Renal pelvis (tissue), 4 donors: ENCODE data around the gene CCND1. TPM values are rescaled to one million over a fixed set of nuclear protein-coding genes. Genes with fewer than 3 reads are reported as not detected.

Source experiments
- DNase-seq: peaks from one replicate; pipeline ENCODE4 v3.0.0-alpha.2; 2013
- polyA plus RNA-seq, 3 donors: library from polyadenylated mRNA; unstranded; fragments of 120-200 nt; gene quantifications; one replicate each; pipeline ENCODE4 v1.2.1, GENCODE V29; 2013; ENCODE audit not compliant: insufficient read length in 3 of 3

Gene CCND1
- polyA plus RNA-seq, 3 donors, result 153 to 167 (median 157) TPM

DNA sequence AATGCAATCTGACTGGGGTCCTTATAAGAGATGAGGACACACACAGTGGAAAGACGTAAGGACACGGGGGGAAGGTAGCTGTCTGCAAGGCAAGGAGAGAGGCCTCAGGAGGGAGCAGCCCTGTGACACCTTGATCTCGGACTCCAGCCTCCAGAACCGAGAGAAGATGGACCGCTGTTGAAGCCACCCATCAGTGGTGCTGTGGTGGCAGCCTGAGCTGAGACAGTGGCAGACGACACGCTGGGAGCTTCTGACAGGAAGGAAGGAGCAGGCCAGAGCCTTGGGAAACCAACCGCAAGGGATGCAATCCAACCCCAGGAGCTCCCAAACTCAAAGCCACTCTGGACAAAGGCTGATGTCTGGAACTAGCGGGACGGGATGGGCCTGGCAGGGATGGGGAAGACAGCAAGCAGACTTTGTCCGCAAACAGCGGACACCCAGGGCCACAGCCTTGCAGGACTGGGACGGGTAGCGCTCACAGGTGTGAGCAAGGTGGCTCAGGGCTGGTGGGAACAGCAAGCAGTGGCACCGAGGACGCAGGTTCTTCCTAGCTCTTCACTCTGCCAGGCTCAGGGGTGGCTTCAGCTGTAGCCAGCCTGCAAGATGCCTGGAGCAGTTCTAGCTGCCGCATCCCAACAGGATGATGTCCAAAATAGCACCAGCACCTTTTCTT, 23.3 kb downstream of the CCND1 start:
- DNase-seq, result no peak

DNA sequence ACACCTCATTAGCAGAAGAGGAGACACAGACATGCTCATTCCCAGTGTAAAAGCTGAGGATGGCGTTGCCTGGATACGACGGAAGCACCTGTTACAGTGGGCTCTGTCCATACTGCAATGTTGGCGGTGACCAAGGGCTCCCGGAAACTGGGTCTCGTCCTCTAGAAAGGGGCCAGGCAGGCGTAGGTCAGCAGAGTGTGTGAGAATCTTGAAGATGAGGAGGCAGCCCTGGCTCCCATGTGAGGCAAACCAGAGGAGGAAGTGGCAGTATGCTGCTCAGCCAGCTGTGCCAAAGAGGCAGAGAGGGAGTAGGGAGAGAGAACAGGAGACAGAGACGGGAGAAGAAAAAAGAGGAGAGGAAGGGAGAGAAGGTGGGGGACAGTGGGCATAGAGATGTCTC, 23.9 kb downstream of the CCND1 start:
- no peak for DNase-seq

DNA sequence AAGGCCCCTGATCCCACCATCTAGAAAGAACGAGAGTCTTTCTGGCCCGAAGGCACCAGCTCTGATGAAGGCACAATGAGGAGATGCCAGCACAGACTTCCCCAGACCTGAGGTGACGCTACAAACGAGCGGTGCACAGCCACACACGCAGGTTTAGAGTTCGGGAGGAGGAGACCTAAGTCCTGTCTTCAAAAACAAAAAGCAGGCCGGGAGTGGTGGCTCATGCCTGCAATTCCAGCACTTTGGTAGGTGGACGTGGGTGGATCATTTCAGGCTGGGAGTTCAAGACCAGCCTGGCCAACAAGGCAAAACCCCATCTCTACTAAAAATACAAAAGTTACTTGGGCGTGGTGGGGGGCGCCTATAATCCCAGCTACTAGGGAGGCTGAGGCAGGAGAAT, 24.7 kb downstream of the CCND1 start:
- DNase-seq, result no peak

DNA sequence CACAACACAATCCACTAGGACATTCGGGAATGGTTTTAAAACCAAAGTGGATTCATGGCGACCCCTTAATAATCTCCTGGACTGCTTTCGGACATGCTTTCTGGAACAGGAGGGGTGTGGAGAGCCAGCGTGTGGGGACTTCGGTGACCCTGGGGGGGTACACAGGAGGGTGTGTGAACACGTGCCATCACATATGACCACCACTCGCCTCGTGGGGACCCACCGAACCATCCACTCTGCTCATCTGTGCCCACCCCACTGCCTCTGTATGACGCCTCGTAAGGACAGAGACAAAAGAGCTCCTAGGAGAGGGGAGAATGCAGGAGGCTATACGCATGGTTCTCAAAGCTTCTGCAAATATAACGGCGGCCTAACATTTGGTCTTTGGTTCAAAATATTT, 25.3 kb downstream of the CCND1 start:
- no peak for DNase-seq

DNA sequence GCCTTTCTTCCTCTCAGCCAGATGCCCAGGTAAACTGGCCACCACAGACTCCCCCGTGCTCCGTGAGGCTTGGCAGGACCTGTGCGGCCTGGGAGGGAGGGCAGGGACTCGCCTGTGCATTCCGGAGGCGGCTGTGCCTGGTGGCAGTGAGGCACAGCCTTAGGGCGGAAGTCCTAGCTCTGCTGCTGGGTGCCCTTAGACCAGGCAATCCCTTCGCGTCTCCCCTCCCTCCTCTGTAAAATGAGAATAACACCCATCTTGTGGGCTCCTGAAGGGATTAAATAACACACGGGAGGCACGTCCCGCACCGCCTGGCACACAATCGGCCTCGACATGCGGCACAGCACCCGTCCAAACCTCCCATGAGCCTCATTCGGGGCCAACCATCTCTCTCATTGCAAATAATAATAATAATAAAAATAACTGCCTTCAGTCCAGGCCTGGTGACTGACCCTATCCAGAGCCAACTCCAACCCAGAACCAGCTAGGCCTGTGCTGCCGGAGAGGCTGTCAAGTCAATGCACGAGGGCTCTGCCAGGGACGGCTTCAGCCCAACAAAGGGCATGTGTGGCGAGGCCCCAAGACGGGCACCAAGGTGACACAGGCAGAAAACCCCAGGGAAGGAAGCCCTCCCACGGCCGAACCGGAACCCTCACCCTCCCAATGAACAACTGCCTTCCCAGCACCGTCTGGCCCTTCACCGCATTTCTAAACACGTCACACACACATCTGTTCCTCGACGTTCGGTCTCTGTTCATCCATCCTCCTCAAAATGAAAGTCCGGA, 26.0 kb downstream of the CCND1 start:
- no peak for DNase-seq

DNA sequence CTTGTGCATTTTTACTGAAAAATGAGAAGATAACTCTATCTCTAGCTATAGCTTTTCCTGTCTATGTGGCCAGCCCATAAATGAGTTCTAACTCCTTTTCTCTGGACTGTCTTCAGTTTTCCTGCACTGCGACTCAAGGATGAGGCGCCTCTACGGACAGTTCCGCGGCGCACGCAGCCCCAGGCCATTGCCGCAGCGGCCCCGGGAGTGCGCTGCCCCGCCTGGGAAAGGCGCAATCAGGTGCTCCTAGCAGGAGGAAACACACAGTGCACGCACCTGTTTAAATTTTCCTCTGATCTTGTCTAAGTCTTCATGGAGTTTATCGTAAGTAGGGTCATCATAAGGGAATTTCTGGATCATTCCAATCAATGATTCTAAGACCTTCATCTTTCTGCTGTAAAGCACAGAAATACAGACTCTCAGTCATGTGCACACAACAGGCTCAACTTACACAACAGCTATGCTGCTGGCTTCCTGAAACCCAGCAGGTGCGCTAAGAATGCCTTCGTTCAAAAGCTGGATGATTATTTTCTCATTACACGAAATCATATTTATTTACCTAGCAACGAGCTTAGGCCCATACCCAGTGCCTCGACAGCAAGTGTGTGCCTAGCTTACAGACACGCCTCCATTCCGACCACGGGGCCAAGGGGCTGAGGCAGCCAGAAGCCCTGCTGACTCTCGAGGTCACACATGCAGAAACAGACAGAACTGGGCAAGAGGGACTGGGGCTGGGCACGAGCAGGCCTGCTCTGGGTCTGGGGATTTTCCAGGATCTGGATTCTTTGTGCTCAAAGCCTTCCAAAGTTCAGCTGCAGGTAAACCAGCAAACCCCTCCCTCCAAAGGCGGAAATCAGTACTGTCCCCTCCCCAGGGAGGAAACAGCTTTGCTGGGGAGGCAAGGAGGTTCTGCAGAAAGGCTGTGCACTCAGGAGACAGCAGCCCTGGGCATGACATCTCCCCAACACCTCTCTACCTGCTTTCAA, 27.0 kb downstream of the CCND1 start:
- DNase-seq, result no peak

DNA sequence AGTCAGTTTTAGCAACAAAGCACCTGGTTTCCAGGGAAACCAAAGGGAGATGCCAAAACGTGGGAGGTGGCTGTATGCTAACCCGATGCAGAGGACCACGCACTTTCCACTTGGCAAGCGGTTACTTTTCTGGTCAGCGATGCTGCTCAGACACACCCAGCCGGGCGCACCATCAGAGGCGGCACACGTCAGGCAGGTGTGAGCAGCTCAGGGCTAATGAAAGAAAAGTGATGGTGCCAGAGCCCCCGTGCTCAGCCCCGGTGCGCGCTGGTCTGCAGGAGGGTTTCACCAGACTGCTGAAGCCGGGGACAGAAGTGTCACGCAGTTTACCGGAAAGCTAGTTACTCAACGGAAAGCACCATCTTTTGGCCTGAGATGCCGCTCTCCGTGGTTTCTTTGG, 28.5 kb downstream of the CCND1 start:
- DNase-seq, result no peak

DNA sequence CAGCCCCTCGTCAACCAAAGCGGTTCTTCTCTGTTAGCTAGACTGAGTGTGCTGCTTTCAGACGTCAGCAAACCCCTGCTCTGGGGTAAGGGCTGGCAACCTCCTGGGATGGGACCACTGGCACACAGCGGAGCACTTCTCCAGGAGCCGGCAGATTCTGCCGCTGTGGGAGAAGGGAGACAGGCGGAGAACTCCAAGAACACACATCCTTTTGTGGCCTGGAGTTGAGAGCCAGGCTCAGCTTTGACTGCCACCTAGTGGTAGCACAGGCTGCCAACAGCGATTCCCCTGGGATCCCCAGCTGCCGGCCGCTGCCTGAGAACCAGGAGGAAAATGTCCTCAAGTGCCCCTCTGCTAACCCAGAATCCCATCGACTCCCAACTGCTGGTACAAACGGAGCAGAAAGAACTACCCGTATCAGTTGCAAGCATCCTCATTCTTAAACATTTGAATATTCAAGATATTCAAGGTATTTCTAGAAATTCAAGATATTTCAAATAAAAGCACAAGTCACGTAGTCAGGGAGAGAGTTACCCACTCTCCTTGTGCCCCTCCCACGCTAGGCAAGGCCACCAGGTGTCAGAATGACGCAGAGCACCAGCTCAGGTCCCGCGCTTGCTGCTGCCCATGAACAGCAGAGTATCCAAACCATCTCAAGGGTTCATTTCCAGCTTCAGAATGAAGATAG, 29.3 kb downstream of the CCND1 start:
- DNase-seq, result peak; percentile 80

DNA sequence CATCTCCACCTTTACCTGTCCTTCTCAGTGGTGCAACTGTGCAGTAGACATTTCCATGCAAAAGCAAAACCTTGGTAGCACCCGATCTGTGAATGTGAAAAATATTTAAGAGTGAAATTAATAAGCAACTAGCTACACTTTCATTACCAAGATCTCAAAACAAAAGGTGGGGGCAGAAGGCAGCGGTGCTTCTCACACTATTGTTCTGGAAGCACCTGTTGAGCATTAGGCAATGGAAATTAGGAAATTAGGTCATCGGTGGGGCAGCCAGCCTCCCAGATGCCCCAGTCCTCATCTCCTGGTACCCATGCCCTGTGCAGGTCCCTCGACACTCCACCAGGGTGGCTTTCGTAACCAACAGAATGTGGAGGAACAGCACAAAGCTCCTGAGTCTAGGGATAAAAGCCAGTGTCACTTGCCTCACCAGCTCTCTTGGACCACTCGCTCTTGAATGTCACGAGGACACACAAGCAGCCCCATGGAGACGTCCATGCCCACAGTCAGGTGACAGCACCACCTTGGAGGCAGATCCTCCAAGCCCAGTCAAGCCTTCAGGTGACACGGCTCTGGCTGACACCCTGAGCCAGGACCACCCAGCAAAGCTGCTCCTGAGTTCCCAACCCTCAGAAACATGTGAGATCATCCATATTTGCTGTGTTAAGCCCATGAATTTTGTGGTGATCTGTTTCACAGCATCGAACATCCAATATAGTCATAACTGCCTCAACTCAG, 30.9 kb downstream of the CCND1 start:
- no peak for DNase-seq

DNA sequence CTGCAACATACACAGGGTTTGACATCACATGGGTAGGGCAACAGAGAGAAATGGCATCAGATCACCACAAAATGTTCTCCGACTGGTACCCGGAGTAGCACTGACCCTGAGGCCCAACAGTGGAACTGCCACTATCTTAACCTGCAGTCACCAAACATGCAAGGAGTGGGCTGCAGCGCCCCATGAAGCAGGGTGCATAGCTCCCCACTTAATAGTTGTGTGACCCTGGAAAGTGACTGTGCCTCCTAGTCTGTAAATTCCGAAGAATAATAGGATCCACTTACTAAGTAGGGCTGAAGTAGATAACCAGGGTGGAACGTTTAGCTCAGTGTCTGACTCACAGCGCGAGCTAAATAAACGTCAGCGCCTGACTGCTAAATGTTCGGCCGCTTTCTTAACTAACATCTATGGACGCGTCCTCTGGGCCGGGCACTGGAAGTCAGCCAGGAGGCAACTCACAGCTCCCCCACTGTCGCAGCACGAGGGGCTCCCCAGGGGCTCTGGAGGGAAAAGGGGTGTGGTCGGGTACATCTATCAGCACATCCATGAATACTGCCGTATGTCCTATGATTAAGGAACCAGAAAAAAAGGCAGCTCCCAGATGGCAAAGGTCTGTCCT, 33.4 kb downstream of the CCND1 start:
- no peak for DNase-seq

DNA sequence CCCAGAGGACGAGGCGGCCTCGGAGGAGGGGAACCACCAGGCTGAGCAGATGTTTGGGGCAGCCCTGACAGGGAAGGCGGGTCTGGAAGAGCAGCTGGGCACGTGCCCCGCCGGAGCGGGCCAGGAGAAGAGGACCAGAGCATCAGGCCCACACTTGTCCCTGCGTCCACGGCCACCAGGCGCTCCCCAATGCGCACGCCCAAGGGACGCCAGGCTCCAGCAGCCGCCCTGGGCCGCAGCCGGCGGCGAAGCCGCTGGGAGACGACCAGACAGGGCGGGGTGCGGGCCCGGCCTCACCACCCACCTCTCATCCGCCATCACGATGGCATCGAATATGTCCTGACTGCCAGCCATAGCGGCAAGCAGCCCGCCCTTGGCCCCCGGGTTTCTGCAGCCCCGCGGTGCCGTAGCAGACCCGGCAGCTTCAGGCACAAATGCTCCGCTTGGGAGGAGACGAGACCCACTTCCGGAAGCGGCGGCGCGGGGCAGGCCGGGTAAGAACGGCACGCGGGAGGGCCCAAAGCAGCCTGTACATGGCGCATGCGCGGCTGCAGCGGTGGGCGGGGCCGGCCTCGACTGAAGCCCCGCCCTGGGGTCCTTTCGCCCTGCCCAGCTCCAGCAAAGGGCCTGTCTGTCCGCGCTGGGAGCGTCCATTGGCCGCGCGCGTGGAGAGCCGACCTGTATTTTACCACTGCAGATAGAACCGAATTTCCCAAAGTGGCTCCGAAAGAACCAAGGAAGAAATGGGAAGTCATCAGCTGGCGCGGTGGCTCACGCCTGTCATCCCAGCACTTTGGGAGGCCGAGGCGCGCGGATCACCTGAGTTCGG, 34.1 kb downstream of the CCND1 start, which contains the start of gene LTO1:
LTO1 (minus strand) TSS at position 468 of the 829 bp plus-strand sequence; CDS start at position 354, 114 bp downstream.
- peak; percentile 94 for DNase-seq

DNA sequence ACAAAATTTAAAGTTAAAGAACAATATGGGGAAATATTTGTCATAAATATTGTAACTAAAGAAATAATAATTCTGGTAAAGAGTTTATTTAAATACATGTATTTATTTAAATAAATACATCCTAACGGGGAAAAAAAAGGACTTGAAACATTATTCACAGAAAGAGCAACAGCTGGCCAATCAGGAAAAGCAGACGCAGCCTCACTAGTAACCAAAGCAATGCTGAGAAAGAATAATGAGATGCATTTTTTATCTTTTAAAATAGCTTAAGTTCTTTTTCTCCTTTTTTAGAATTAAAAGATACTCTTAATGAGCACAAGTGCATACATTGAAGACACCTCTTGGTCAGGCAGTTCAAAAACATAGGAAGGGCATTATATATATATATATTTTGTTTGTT, 36.8 kb downstream of the CCND1 start:
- DNase-seq, result no peak

DNA sequence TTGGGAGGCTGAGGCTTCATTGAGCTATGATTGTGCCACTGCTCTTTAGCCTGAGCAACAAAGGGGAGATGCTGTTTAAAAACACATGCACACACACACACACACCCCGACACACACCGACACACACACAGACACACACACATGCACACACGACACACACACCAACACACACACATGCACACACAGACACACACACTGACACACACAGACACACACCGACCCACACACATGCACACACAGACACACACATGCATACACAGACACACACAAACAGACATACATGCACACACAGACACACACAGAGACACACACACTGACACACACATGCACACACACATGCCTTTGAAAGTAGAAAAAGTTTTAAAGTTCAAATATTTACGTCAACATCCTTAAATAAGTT, 39.7 kb downstream of the CCND1 start:
- DNase-seq, result no peak

DNA sequence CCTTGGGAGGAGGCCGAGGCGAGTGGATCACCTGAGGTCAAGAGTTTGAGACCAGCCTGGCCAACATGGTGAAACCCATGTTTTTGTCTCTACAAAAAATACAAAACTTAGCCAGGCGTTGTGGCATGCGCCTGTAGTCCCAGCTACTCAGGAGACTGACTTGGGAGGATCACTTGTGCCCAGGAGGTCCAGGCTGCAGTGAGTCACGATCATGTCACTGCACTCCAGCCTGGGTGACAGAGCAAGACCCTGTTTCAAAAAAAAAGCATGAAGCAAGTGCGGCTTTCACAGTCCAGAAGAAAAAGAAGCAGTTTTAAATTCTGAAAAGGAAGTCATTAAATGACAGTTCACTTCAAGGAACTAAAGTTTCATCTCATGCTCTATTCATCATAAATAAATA, 41.3 kb downstream of the CCND1 start:
- no peak for DNase-seq

DNA sequence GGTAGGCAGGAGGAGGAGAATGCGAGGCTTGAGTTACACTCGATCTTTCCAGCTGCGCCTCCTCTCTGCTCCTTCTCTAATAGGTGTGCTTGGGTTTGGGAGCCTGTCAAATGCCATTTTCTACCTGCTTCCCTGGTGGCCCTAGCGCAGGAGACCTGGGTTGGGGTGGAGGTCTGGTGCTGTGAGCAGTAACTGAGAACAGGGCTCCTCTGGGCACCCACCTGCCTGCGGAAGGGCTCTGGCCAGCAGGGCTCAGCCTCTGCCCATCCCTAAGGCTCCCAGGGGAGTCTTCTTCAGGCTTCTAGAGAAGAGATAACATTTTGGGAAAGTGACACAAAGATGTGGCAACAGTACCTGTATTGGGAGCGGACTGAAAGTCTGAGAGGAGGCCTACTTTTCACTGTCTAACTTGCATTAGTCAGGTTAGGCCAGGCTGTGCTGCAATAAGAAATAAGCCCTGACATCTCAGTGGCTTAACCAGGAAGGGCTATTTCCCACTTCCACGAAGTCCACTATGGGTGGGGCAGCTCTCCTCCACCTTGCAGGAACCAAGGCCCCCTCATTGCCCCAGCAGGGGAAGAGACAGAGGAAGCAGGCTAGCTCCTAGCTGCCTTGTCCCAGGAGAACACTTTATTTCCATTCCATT, 41.8 kb downstream of the CCND1 start:
- no peak for DNase-seq

DNA sequence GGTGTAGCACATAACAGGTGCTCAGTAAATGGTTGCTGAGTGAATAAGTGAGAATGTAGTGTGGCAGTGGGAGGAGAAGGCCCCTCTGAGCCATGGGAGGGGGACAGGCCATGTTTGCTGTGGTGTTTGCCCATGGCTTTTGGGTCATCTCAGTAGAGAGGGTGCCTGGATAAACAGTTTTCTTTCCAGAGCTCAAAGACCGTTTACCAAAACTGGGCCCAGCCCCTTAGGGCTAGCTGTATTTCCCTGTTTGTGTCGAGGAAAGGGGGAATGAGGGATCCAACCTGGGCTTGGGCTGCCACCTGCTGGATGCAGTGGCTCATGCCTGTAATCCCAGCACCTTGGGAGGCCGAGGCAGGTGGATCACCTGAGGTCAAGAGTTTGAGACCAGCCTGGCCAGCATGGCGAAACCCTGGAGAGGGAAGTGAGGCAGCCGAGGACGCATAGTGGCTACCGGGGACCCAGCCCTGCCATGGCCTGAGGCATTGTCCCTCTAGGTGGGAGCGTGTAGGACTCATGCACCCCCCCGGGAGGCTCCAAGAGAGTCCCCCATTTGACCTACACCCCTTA, 42.9 kb downstream of the CCND1 start:
- no peak for DNase-seq

DNA sequence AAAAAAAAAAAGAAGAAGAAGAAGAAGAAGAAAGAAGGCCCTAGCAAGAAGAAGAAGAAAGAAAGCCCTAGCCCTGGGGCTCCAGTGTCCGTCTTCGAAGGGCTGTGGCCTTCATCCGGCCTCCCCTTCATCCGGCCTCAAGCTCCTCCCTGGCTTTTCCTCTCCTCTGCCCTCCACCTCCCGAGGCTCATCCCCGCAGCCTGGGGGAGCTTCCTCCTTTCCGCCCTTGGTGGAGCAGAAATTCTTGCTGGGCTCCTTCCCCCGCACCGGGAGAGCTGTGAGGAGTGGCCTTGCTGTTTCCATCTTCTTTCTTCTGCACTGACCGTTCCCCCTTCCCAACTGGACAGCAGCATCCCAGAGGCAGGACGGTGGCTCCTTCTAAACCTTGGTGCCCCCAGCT, 43.7 kb downstream of the CCND1 start:
- no peak for DNase-seq

DNA sequence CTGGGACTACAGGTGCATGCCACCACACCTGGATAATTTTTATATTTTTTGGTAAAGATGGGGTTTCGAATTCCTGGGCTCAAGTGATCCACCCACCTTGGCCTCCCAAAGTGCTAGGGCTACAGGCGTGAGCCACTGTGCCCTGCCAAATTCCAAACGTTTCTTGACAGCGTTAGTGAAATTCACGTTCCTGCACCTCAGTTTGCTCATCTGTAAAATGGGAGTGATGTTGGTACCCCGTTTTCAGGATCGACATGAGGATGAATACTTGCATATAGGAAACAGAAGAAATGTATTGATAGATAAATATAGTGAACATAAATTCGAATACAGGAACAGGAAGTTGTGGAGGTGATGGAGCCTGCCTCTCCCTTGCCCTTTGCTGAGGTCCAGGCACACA, 44.4 kb downstream of the CCND1 start:
- DNase-seq, result no peak

DNA sequence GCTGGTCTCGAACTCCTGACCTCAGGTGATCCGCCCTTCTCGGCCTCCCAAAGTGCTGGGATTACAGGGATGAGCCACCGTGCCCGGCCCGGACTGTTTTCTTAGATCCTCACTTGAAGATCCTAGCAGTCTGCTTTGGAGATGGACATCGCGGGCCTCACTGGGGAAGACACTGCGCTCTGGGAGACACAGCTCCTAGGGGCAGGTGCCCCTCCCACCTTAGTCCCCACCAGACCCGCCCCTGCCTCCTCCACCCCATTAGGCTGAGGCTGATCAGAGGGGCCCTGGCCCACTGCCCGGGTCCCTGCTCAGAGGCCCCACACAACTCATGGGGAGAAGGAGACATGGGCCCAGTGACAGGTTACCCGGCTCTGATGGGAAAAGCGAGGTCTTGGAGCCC, 45.5 kb downstream of the CCND1 start:
- DNase-seq, result no peak
